Mesenchymal stem cell (in vitro differentiated cells and primary cell): ENCODE data around the gene LSP1.

Experiments used
- DNase-seq: peaks from one replicate; pipeline ENCODE4 v3.0.0-alpha.2; 2013
- H2AFZ ChIP-seq: one replicate; pipeline ENCODE4 v1.6.1; 2013; ENCODE audit warnings: low read depth, mild to moderate bottlenecking, control low read depth, inconsistent platforms, low read length, moderate library complexity
- H2AK5ac ChIP-seq: 2 replicates; pipeline ENCODE4 v1.6.1; 2013; ENCODE audit warnings: low read length, moderate library complexity, mild to moderate bottlenecking, inconsistent platforms; ENCODE audit not compliant: severe bottlenecking
- H2BK120ac ChIP-seq: one replicate; pipeline ENCODE4 v1.6.1; 2013; ENCODE audit warnings: low read depth, mild to moderate bottlenecking, inconsistent platforms, low read length, moderate library complexity
- H2BK12ac ChIP-seq, 2 experiments: one replicate each; pipeline ENCODE4 v1.6.1; 2013; ENCODE audit warnings: inconsistent platforms in 2 of 2, low read length in 2 of 2, mild to moderate bottlenecking in 2 of 2, moderate library complexity in 2 of 2, control low read depth in 1 of 2
- H2BK15ac ChIP-seq: one replicate; pipeline ENCODE4 v1.6.1; 2013; ENCODE audit warnings: mild to moderate bottlenecking, low read depth, inconsistent platforms; ENCODE audit not compliant: poor library complexity, severe bottlenecking
- H2BK5ac ChIP-seq: 2 replicates; pipeline ENCODE4 v1.6.1; 2013; ENCODE audit warnings: low read depth, mild to moderate bottlenecking, low read length, control low read depth, inconsistent platforms; ENCODE audit not compliant: poor library complexity, severe bottlenecking
- H3K14ac ChIP-seq, 2 experiments: one replicate each; pipeline ENCODE4 v1.6.1; 2013; ENCODE audit warnings: inconsistent platforms in 2 of 2, low read length in 2 of 2, control low read depth in 1 of 2, mild to moderate bottlenecking in 1 of 2, moderate library complexity in 1 of 2
- H3K18ac ChIP-seq, 2 experiments: one replicate each; pipeline ENCODE4 v1.6.1; 2013; ENCODE audit warnings: inconsistent platforms in 2 of 2, low read length in 2 of 2, control low read depth in 1 of 2, low read depth in 1 of 2, mild to moderate bottlenecking in 1 of 2
- H3K23ac ChIP-seq, 2 experiments: one replicate each; pipeline ENCODE4 v1.6.1; 2013; ENCODE audit warnings: inconsistent platforms in 2 of 2, low read length in 2 of 2, mild to moderate bottlenecking in 2 of 2, moderate library complexity in 2 of 2, control low read depth in 1 of 2
- H3K27ac ChIP-seq: 2 replicates; pipeline ENCODE4 v1.5.1; 2013; ENCODE audit warnings: mild to moderate bottlenecking, moderate library complexity, low read length, control low read depth, inconsistent platforms; ENCODE audit not compliant: poor library complexity, severe bottlenecking
- H3K27me3 ChIP-seq, 2 experiments: 2 replicates each; pipeline versions ENCODE4 v1.6.1 to v1.7.0; 2013; ENCODE audit warnings: low read length in 2 of 2, mild to moderate bottlenecking in 2 of 2, moderate library complexity in 2 of 2, control low read depth in 1 of 2, inconsistent platforms in 1 of 2; ENCODE audit not compliant: control insufficient read depth in 1 of 2, insufficient read depth in 1 of 2
- H3K36me3 ChIP-seq, 2 experiments: 2 replicates each; pipeline versions ENCODE4 v1.6.1 to v1.7.0; 2013; ENCODE audit warnings: low read length in 2 of 2, control low read depth in 1 of 2, inconsistent platforms in 1 of 2, low read depth in 1 of 2, mild to moderate bottlenecking in 1 of 2; ENCODE audit not compliant: insufficient read depth in 2 of 2, control insufficient read depth in 1 of 2
- H3K4ac ChIP-seq, 2 experiments: one replicate each; pipeline ENCODE4 v1.6.1; 2013; ENCODE audit warnings: inconsistent platforms in 2 of 2, low read length in 2 of 2, mild to moderate bottlenecking in 2 of 2, moderate library complexity in 2 of 2, control low read depth in 1 of 2, low read depth in 1 of 2
- H3K4me1 ChIP-seq: 2 replicates; pipeline ENCODE4 v1.6.1; 2013; ENCODE audit warnings: low read depth, low read length, control low read depth; ENCODE audit not compliant: control insufficient read depth, insufficient read depth
- H3K4me2 ChIP-seq: 2 replicates; pipeline ENCODE4 v1.6.1; 2013; ENCODE audit warnings: low read length, mild to moderate bottlenecking, inconsistent platforms; ENCODE audit not compliant: poor library complexity, severe bottlenecking
- H3K4me3 ChIP-seq, 2 experiments: 2 replicates each; pipeline versions ENCODE4 v1.5.1 to v1.7.0; 2013; ENCODE audit warnings: low read length in 2 of 2, mild to moderate bottlenecking in 2 of 2, control low read depth in 1 of 2, low read depth in 1 of 2; ENCODE audit not compliant: insufficient read depth in 1 of 2
- H3K79me1 ChIP-seq: replicated peaks from 2 replicates; pipeline ENCODE4 v1.6.1; 2013; ENCODE audit warnings: mild to moderate bottlenecking, control low read depth, low read length, inconsistent platforms; ENCODE audit not compliant: poor library complexity, severe bottlenecking
- H3K9ac ChIP-seq: 2 replicates; pipeline ENCODE4 v1.7.0; 2013; ENCODE audit warnings: mild to moderate bottlenecking, low read length, moderate library complexity
- H3K9me3 ChIP-seq: 2 replicates; pipeline ENCODE4 v1.7.0; 2013; ENCODE audit warnings: mild to moderate bottlenecking, low read length; ENCODE audit not compliant: control insufficient read depth
- H4K8ac ChIP-seq: one replicate; pipeline ENCODE4 v1.6.1; 2013; ENCODE audit warnings: inconsistent platforms, mild to moderate bottlenecking, low read length, moderate library complexity
- H4K91ac ChIP-seq: one replicate; pipeline ENCODE4 v1.6.1; 2013; ENCODE audit warnings: mild to moderate bottlenecking, low read length, inconsistent platforms
- WGBS: methylation state at CpG from one replicate; pipeline ENCODE4 v1.1.7; 2013; ENCODE audit warnings: mixed read lengths; 5-methylcytosine and 5-hydroxymethylcytosine counted together

Gene LSP1

DNA sequence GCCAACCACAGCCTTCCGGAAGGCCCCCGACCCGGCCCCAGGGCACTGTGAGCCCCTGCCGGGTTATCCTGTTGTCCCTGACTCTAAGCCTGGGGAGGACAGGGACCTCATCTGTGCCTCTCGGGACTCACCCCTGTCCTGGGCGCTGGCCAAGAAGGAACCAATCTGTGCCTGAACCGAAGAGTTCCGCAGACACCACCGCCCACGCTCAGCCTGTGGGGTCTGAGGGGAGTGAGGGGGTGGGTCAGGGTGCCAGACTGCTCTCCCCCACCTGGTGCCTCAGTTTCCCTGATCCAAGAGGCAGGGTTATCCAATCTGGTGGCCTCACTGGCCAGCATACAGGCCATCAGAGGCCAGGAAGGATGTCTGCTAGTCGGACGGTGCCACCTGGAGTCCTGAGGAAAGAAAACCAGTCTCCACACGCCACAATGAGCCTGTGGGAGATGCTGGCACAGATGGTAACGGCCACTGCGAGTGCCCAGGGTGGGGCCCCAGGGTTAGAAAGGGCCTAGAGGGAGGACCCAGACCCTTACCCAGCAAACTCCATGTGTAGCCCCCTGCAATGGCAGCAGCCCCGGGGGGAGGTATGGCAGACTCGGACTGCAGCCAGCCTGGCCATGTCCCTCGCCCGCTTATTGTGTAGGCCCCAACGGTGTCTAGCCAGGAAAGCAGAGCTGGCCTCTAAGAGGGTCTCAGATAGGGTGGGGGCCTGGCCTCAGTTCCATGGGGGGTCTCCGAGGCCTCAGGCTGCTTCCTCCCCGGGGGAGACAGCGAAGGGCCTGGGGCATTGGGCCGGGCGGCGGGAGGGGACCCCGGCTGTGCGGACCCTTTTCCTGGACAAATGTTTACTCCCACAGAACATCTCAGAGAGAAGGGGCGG, 65.8 kb downstream of the LSP1 start:
- Histone ChIP-seq H2BK12ac (no peak overlapping the region), H3K4me2 (no peak overlapping the region), H3K18ac (no peak overlapping the region), H3K27me3 (peaks cover 6 to 44% of the 10 kb centered on the region in 2 experiments), H2AK5ac (no peak overlapping the region), H2AFZ (no peak overlapping the region), H4K91ac (no peak overlapping the region), H3K4me1 (peaks cover 4% of the 10 kb centered on the region), H3K9ac (no peak overlapping the region), H3K23ac (no peak overlapping the region), H2BK15ac (no peak overlapping the region), H3K27ac (no peak overlapping the region), H3K4me3 (no peak overlapping the region), H3K4ac (no peak overlapping the region), H3K36me3 (no peaks in the 10 kb centered on the region), H3K14ac (no peak overlapping the region), H4K8ac (no peak overlapping the region), H2BK5ac (no peak overlapping the region), H3K79me1 (no peaks in the 10 kb centered on the region), H2BK120ac (no peak overlapping the region), H3K9me3 (no peaks in the 10 kb centered on the region)
- no peak for DNase-seq
- WGBS = 88% methylated on average over 27 of the region's 29 CpGs

DNA sequence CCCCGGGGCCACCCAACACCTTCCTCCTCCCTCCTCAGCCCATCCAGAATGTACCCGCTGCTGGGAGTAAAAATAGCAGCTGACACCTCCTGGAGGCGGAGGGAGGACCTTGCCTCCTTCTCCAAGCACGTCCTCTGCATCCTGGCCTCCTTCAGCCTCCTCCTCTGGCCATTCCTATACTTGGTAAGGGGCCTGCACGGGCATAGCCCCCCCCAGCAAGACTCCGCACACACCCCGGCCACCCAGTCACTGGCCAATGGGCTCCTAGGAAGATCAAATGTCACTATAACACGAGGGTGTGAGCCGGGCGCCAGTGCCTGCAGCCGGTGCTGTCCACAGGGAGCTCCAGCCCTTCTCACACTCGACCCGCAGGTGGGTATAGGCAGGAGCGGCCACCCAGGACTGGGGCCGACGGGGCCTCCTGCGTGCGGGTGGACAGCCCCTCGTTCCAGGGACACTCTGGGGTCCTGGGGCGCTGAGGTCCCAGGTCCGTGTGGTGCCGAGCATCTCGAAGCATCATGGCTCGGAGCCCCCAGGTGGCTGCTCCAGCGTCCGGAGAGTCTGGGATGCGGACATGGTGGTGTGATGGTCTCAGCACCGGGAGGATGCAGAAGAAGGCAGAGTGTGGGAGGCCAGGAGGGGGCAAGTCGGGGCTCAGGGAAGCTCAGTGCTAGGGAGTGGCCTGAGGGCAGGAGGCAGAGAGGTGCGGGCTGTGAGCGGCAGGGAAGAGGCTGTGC, 66.7 kb downstream of the LSP1 start, which contains the start of gene TNNT3:
Gene TNNT3, plus strand, starts transcription at position 313 of the 737 bp plus-strand sequence. CDS start 3,172 bp downstream, outside the sequence.
- Histone ChIP-seq H2BK5ac (no peak within 1 kb of the TSS), H3K23ac (no peak within 1 kb of the TSS), H3K4ac (no peak within 1 kb of the TSS), H2BK15ac (no peak within 1 kb of the TSS), H3K27me3 (peaks cover 5 to 50% of the 10 kb centered on the region in 2 experiments), H3K9me3 (no peaks in the 10 kb centered on the region), H3K27ac (no peak within 1 kb of the TSS), H3K18ac (no peak within 1 kb of the TSS), H4K91ac (no peak within 1 kb of the TSS), H3K79me1 (no peaks in the 10 kb centered on the region), H2AFZ (no peak within 1 kb of the TSS), H2BK120ac (no peak within 1 kb of the TSS), H2AK5ac (no peak within 1 kb of the TSS), H3K4me1 (peaks cover 6% of the 10 kb centered on the region), H3K4me2 (no peak within 1 kb of the TSS), H3K36me3 (no peaks in the 10 kb centered on the region), H4K8ac (no peak within 1 kb of the TSS), H3K9ac (no peak within 1 kb of the TSS), H2BK12ac (no peak within 1 kb of the TSS), H3K14ac (no peak within 1 kb of the TSS), H3K4me3 (no peak within 1 kb of the TSS)
- no peak for DNase-seq
- 86% methylated on average over 31 of the region's 31 CpGs for WGBS

DNA sequence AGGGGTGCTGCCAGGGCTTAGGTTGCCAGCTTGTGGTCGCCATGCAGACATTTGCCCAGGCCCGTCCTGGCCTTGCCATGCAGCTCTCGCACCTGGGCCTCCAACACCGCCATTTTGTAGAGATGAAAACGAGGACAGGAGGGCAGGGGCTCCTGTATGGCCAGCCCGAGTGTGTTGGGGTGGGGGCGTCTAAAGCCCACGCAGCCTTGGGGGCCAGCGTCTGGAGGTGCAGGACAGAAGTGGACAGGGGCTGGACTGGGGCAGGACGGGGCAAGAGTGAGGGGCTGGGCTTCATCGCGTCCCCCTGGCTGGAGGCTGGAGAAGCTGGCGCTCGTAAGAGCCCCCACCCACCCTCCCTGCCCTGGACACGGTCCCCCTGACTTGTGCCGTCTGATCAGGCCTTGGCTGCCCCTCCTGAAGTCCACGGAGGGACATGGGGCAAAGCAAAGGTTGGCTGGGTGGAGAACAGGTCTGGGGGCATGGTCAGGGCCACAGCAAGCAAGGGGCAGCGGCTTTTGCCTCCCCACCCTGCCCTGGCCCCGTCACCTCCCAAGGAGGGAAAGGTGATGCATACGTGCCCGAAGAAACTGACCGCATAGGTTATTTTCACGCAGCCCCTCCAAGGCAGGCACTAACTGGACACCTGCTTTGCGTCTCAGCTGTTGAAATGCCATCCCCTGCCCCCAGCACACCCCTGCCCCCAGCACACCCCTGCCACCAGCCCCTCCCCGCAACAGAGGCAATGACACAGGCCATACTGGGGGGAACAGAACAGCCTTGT, 67.4 kb downstream of the LSP1 start:
- Histone ChIP-seq H3K9me3 (no peaks in the 10 kb centered on the region), H2BK15ac (no peak overlapping the region), H2AFZ (no peak overlapping the region), H3K27ac (no peak overlapping the region), H3K4me3 (no peak overlapping the region), H3K36me3 (no peaks in the 10 kb centered on the region), H3K79me1 (no peaks in the 10 kb centered on the region), H4K8ac (no peak overlapping the region), H3K4me1 (peaks cover 6% of the 10 kb centered on the region), H2BK120ac (no peak overlapping the region), H3K4me2 (no peak overlapping the region), H2BK5ac (no peak overlapping the region), H3K18ac (no peak overlapping the region), H4K91ac (no peak overlapping the region), H3K27me3 (peaks cover 5 to 45% of the 10 kb centered on the region in 2 experiments), H3K23ac (no peak overlapping the region), H2AK5ac (no peak overlapping the region), H3K9ac (no peak overlapping the region), H2BK12ac (no peak overlapping the region), H3K4ac (no peak overlapping the region), H3K14ac (no peak overlapping the region)
- 89% methylated on average over 19 of the region's 25 CpGs for WGBS
- DNase-seq = no peak
